Effector memory CD4-positive, alpha-beta T cell (primary cell): Measurements from ENCODE around the gene KLF11.
"Not testable (repeated sequence)": the region's sequence is repeated elsewhere in the genome, so short reads cannot be mapped to it uniquely, and the experiment has no call there.

Experiments used
- DNase-seq, 3 donors: peaks; one replicate each; pipeline ENCODE4 v3.0.0-alpha.2; 2020
- H3K27ac ChIP-seq: 2 replicates; pipeline ENCODE4 v1.7.0; 2013; ENCODE audit warnings: mild to moderate bottlenecking, low read length, moderate library complexity; ENCODE audit not compliant: insufficient read depth, poor library complexity, severe bottlenecking
- H3K27me3 ChIP-seq: replicated peaks from 2 replicates; pipeline ENCODE4 v1.7.0; 2013; ENCODE audit warnings: mild to moderate bottlenecking, low read length; ENCODE audit not compliant: insufficient read depth, control insufficient read depth, poor library complexity, severe bottlenecking
- H3K36me3 ChIP-seq: 2 replicates; pipeline ENCODE4 v1.7.0; 2013; ENCODE audit warnings: mild to moderate bottlenecking, low read length, moderate library complexity; ENCODE audit not compliant: control insufficient read depth, insufficient read depth
- H3K4me1 ChIP-seq: 2 replicates; pipeline ENCODE4 v1.7.0; 2013; ENCODE audit warnings: low read length, mild to moderate bottlenecking; ENCODE audit not compliant: control insufficient read depth, insufficient read depth, poor library complexity, severe bottlenecking
- H3K4me3 ChIP-seq: 2 replicates; pipeline ENCODE4 v1.7.0; 2013; ENCODE audit warnings: low read length, low read depth, mild to moderate bottlenecking; ENCODE audit not compliant: insufficient read depth, poor library complexity, severe bottlenecking
- H3K9me3 ChIP-seq: 2 replicates; pipeline ENCODE4 v1.7.0; 2013; ENCODE audit warnings: mild to moderate bottlenecking, low read length, moderate library complexity; ENCODE audit not compliant: control insufficient read depth

KLF11 gene

DNA sequence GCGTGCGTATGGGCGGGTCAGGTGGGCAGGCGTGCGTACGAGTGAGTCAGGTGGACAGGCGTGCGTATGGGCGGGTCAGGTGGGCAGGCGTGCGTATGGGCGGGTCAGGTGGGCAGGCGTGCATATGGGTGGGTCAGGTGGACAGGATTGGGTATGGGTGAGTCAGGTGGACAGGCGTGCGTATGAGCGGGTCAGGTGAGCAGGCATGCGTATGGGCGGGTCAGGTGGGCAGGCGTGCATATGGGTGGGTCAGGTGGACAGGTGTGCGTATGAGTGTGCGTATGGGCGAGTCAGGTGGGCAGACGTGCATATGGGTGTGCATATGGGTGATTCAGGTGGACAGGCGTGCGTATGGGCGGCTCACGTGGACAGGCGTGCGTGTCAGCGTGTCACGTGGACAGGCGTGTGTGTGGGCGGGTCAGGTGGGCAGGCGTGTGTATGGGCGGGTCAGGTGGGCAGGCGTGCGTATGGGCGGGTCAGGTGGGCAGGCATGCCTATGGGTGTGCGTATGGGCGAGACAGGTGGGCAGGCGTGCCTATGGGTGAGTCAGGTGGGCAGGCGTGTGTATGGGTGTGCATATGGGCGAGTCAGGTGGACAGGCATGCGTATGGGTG is 27.9 kb upstream of the KLF11 start:
- DNase-seq, H3K27me3 ChIP-seq, H3K4me3 ChIP-seq, H3K9me3 ChIP-seq, H3K4me1 ChIP-seq, H3K27ac ChIP-seq, H3K36me3 ChIP-seq: not testable (repeated sequence)

DNA sequence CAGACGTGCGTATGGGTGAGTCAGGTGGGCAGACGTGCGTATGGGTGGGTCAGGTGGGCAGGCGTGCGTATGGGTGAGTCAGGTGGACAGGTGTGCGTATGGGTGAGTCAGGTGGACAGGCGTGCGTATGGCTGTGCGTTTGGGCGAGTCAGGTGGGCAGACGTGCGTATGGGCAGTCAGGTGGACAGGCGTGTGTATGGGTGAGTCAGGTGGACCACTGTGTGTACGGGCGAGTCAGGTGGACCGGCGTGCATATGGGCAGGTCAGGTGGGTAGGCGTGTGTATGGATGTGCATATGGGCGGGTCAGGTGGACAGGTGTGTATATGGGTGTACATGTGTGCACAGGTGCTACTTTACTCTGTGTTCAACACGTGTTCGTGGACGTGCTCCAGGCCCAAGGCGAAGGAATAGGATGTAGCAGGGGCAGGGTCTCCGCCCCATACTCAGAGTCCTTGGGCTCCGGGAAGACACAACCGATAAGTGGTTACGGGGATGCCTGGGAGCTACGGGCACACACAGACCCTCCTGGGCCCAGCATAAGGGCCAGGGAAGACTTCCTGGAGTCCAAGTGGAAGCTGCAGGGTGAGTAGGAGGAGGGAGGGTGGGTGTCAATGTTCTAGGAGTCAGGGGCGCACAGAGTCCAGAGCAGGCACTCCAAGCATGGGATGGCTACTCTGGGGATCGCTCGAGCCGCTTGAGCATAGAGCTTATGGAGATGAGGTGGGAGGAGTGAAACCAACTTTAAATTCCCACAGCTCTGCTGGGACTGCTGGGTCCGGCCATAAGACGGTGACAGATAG is 27.1 kb upstream of the KLF11 start:
- Histone ChIP-seq H3K4me3 (no peak overlapping the region), H3K4me1 (no peaks in the 10 kb centered on the region), H3K36me3 (no peaks in the 10 kb centered on the region), H3K9me3 (peaks cover 4% of the 10 kb centered on the region), H3K27ac (no peak overlapping the region), H3K27me3 (no peaks in the 10 kb centered on the region)
- no peak for DNase-seq

DNA sequence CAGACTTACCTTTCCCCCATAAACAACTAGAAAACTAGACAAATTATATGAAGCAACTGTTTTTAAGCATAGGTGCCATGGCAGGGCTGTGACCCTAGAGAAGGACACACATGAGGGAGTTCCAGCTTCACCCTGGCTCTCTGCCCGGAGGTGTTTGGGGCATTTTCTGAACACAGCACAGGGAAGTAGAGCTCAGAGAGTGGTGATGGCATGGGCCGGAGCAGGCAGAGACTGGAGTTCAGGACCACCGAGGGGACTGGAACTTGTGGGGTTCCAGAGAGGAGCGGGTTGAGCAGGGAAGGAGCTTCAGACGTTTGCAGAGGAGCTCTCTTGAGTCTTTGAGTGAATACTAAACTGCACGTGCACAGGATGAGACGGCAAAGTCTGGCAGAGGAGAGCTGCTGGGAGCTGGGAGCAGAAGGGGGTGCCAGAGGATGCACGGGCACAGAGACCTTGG is 26.5 kb upstream of the KLF11 start:
- H3K4me3 ChIP-seq: no peak overlapping the region
- peaks cover 4% of the 10 kb centered on the region for H3K9me3 ChIP-seq
- no peaks in the 10 kb centered on the region for H3K36me3 ChIP-seq
- no peaks in the 10 kb centered on the region for H3K27me3 ChIP-seq
- H3K27ac ChIP-seq: no peak overlapping the region
- DNase-seq: no peak
- H3K4me1 ChIP-seq: no peaks in the 10 kb centered on the region

DNA sequence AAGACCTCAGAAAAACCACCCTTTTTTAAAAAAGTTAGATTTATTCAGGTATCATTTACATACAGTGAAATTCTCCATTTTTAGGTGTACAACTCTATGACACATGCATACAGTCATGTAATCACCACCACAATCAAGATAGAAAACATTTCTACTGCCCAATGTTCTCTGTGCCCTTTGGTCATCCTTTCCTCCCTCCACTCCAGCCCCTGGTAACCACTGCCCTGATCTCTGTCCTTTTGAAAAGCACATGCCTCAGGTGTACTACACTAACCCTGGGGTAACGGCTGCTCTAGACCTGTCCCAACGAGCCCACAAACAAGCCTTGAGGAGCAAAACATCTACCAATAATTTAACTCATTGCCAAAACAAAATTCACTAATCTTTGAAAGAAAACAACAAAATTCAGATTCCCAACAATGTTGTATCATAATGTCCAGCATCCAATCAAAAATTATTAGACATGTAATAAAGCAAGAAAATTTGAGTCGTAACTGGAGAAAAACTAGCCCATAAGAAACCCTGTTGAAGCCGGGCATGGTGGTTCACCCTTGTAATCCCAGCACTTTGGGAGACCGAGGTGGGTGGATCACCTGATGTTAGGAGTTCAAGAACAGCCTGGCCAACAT is 25.9 kb upstream of the KLF11 start:
- no peaks in the 10 kb centered on the region for H3K36me3 ChIP-seq
- no peak for DNase-seq

DNA sequence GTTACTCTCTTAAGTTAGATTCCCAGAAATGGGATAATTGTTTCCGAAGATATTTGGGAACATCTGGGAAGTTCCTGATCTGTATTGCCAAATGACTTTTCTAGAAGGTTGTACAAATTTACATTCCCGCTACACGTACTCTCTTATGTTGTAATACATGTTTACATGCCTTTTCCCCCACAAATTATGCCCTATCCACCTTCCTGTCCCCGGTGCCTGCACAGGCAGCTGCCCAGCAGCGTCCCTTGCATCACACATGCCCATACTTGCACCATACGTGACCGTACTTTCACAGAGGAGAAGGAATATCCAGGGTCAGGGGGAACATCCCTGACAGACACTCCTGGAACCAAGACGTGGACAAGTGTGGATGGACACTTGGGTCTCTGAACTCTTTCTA is 24.2 kb upstream of the KLF11 start:
- Histone ChIP-seq H3K36me3 (no peaks in the 10 kb centered on the region), H3K27ac (no peak overlapping the region), H3K27me3 (no peaks in the 10 kb centered on the region), H3K4me3 (no peak overlapping the region), H3K4me1 (no peaks in the 10 kb centered on the region), H3K9me3 (peaks cover 4% of the 10 kb centered on the region)
- DNase-seq: no peak

More for the DNA sequence above, 25.9 kb upstream of the KLF11 start:
- peaks cover 4% of the 10 kb centered on the region for H3K9me3 ChIP-seq
- H3K4me3 ChIP-seq: no peak overlapping the region
- no peaks in the 10 kb centered on the region for H3K27me3 ChIP-seq
- H3K4me1 ChIP-seq: no peaks in the 10 kb centered on the region
- no peak overlapping the region for H3K27ac ChIP-seq

DNA sequence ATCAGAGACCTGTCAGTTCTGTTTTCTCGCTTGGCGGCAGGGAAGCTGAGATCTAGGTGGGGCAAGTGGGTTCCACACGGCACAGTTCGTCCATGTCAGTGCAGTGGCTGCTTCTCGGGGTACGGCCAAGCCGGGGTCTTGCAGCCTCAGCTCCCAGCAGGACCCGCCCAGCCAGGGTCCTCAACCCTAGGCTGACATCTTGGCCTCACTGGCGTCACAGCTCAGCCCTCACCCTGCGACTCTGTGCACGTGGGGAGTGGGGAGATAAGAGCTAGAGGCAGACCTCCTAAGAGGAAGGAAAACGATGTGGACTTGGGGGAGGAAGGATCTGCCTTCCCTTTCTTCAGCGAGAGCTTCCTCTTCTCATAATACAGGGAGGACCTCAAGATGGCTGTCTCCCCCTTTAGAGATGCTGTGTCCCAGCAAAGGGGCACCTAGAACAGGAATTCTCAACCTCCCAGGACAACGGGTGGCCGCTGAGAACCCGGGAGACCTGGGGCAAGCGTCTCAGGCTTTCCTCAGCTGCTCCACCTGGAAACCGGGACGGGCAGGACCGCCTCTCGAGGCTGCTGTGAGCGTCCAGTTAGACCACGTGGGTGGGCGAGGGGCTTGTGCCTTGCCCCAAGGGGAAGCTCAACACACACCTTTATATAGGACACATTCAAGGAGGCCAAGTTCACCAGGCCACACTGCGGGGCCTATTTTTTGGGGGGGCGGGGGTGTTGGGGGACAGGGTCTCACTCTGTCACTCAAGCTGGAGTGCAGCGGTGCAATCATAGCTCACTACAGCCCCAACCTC is 23.5 kb upstream of the KLF11 start:
- H3K4me1 ChIP-seq: no peaks in the 10 kb centered on the region
- no peak for DNase-seq
- peaks cover 4% of the 10 kb centered on the region for H3K9me3 ChIP-seq
- no peaks in the 10 kb centered on the region for H3K27me3 ChIP-seq
- no peak overlapping the region for H3K4me3 ChIP-seq
- H3K27ac ChIP-seq: no peak overlapping the region
- H3K36me3 ChIP-seq: no peaks in the 10 kb centered on the region

DNA sequence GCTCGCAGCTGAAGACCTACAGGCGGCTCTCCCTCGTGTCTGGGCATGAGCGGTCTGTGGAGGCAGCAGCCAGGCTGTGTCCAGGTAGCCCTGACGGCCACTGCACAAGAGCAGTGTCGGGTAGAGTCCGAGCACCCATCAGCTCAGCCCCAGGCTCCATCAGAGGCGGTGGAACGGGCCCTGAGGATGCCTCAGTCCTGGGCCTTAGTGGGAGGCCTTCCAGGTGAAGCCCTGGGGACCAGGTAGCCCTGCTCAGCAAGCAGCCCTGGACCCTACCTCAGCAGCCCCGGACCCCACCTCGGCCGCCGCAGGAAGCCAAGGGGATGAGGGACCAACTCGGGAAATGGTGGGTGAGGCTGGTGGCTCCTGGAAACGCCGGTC is 21.3 kb upstream of the KLF11 start:
- Histone ChIP-seq H3K27me3 (no peaks in the 10 kb centered on the region), H3K4me1 (no peaks in the 10 kb centered on the region), H3K27ac (no peak overlapping the region), H3K36me3 (no peaks in the 10 kb centered on the region), H3K4me3 (no peak overlapping the region), H3K9me3 (peaks cover 4% of the 10 kb centered on the region)
- DNase-seq: no peak

DNA sequence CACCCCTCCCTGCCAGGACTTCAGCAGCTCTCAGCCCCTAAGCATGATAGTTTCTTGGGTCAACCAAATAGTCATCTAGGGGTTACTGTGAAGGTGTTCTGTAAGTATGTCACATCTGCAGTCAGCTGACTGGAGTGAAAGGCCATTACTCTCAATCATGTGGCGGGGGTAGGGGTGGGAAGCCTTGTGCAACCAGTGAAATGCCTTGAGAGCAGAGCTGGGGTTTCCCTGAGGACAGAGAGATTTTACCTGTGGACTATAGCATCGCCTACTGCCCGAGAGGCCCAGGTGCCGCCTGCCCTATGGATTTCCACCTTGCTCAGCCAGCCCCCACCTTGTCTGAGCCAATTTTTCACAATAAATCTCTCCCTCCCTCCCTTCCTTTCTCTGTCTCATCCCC is 20.9 kb upstream of the KLF11 start:
- no peaks in the 10 kb centered on the region for H3K4me1 ChIP-seq
- H3K4me3 ChIP-seq: no peak overlapping the region
- DNase-seq: no peak
- H3K27ac ChIP-seq: no peak overlapping the region
- no peaks in the 10 kb centered on the region for H3K36me3 ChIP-seq
- no peaks in the 10 kb centered on the region for H3K27me3 ChIP-seq
- peaks cover 3% of the 10 kb centered on the region for H3K9me3 ChIP-seq

DNA sequence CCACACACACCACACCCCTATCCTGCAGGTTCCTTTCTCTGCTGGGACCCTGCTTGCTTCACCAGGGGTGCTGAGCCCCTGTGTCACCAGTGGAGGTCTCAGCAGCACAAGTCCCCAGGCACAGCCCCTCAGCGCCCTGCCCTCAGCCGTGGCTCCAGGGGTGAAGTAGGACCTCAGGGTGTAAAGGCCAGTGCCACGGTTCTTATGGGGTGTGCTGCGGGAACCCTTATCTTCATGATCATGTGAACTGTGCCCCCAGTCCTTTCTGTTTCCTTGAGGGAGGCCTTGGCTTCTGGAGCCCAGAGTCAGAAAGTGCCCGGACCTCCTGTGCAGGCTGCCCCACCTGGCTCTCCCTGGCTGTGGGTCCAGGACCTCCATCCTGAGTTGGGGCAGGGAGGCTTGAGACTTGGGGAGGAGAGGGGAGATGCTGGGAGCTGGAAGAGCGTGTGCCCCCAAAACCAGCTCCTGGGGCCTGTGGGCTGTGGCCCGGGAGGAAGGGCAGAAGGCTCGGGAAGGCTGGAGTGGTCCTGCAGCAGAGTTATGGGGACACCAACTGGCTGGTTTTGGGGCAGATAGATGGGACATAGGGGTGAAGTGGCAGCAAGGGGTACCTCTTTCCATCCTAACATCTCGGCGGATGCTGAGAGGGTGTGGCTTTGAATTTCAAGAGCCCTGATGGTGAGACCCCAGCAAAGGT is 20.2 kb upstream of the KLF11 start:
- no peak for DNase-seq
- Histone ChIP-seq H3K4me3 (no peak overlapping the region), H3K27ac (no peak overlapping the region), H3K27me3 (no peaks in the 10 kb centered on the region), H3K36me3 (no peaks in the 10 kb centered on the region), H3K9me3 (no peaks in the 10 kb centered on the region), H3K4me1 (no peaks in the 10 kb centered on the region)
